Heart left ventricle (tissue), 16 donors: Measurements from ENCODE around the gene APLNR. TPM values are rescaled to one million over a fixed set of nuclear protein-coding genes. Genes with fewer than 3 reads are reported as not detected.

ENCODE experiments used
- ATAC-seq, 4 donors: fragments of 200-7000 bp; cut with Tn5 transposase; one replicate each; pipeline ENCODE4 v1.9.1; 2020 to 2022; ENCODE audit warnings: moderate library complexity in 4 of 4, mild to moderate bottlenecking in 3 of 4, moderate number of reproducible peaks in 1 of 4
- DNase-seq, 5 donors: peaks; one replicate each; pipeline ENCODE4 v3.0.0-alpha.2; 2020
- H3K27ac ChIP-seq, 12 donors: fragments of 200-600 bp; sonication (generic) in 4 of 12; one replicate each; pipeline versions ENCODE4 v1.5.0 to v1.8.0; 2016 to 2022; ENCODE audit warnings: mild to moderate bottlenecking in 2 of 12
- H3K27me3 ChIP-seq, 9 donors: fragments of 200-600 bp; sonication (generic) in 2 of 9; one replicate each; pipeline versions ENCODE4 v1.5.1 to v1.8.0; 2016 to 2022; ENCODE audit warnings: mild to moderate bottlenecking in 3 of 9
- H3K36me3 ChIP-seq, 9 donors: fragments of 200-600 bp; sonication (generic) in 2 of 9; one replicate each; pipeline versions ENCODE4 v1.5.0 to v1.8.0; 2018 to 2022; ENCODE audit warnings: mild to moderate bottlenecking in 2 of 9
- H3K4me1 ChIP-seq, 12 donors: fragments of 200-600 bp; sonication (generic) in 4 of 12; one replicate each; pipeline versions ENCODE4 v1.5.0 to v1.8.0; 2016 to 2022; ENCODE audit warnings: mild to moderate bottlenecking in 3 of 12
- H3K4me3 ChIP-seq, 12 donors: fragments of 200-600 bp; sonication (generic) in 4 of 12; one replicate each; pipeline versions ENCODE4 v1.5.0 to v1.8.0; 2017 to 2022; ENCODE audit warnings: mild to moderate bottlenecking in 9 of 12, moderate library complexity in 4 of 12
- H3K9me3 ChIP-seq, 12 donors: fragments of 200-600 bp; sonication (generic) in 4 of 12; one replicate each; pipeline versions ENCODE4 v1.5.0 to v1.8.0; 2016 to 2022; ENCODE audit warnings: mild to moderate bottlenecking in 1 of 12
- CTCF ChIP-seq, 12 donors: fragments of 200-600 bp; sonication (generic) in 4 of 12; IDR thresholded peaks; one replicate each; pipeline versions ENCODE4 v1.5.0 to v1.8.0; 2018 to 2022; ENCODE audit warnings: antibody characterized with exemption in 12 of 12, mild to moderate bottlenecking in 5 of 12
- POLR2A ChIP-seq, 2 donors: fragments of 450-650 bp; IDR thresholded peaks; one replicate each; pipeline ENCODE4 v1.6.1; 2017; ENCODE audit warnings: antibody characterized with exemption in 2 of 2, mild to moderate bottlenecking in 2 of 2, moderate library complexity in 2 of 2
- WGBS, 4 donors: extraction: QIAGEN DNeasy Blood & Tissue Kit in 2 of 4; methylation state at CpG; one replicate each; pipeline versions ENCODE4 v1.1.5 to v1.1.7; 2013 to 2018; 5-methylcytosine and 5-hydroxymethylcytosine counted together
- intact Hi-C, 10 donors: fragments of 100-400 bp; cut with DNase I; formaldehyde crosslinking; loops; one replicate each; pipeline versions ENCODE4 v1.11.1 to v1.14.2; 2022
- polyA plus RNA-seq, 2 donors: library from polyadenylated mRNA; stranded (reverse); fragments of 200-250 nt; gene quantifications; one replicate each; pipeline ENCODE4 v1.2.3, GENCODE V29; 2013
- total RNA-seq, 9 donors: library from RNA; depleted of rRNA in 2 of 9; stranded (reverse); fragments of >200 nt in 2 of 9; fragmentation: NEBNext Ultra II Directional in 3 of 9; extraction: Animal tissue kit (Norgen Biotek cat#: 25700) in 3 of 9; gene quantifications; one replicate each; pipeline versions ENCODE4 v1.1.0 to v1.2.4, GENCODE V29; 2016 to 2023
- donor health status: ischemic (EF 13 %, LVEDD 7.1; RV severe dilation, severe dysfunction).
- donor health status: healthy with polysubstance abuse.
- donor health status: DM: no; HTN: yes; CAD: no.
- donor health status: DM: no; HTN: no; CAD: no.
- donor health status: ischemic (EF 25% LVEDD 6.9; RV normal size, moderate dysfunction).
- donor health status: ischemic (EF 25% LVEDD 5.7; RV mildly dilated, moderate dysfunction).
- donor health status: healthy.
- donor health status: DM: yes; HTN: yes; CAD: no.
- donor health status: ischemic (EF 35%, LVEDD 5.7; RV mildly dilated, moderate dysfunction).
- donor health status: nonischemic (EF 11% LVEDD 7.7; RV severe dilation, severe dysfunction).
- donor health status: DM: yes; HTN: yes; CAD: no.
- donor health status: PGD.
- donor health status: ischemic (EF 29% LVEDD 5.4; RV normal size, mild dysfunction).
- donor health status: nonischemic (EF 23%, LVEDD 6.1; RV moderate dilation, normal function).

APLNR gene
- total and polyA plus RNA-seq, 11 donors: 1.1 to 63.3 (median 9.4) TPM

- DNase-seq (no peak), ATAC-seq (no peak)
- Histone ChIP-seq H3K9me3 (no peaks in the 10 kb centered on the region), H3K36me3 (no peaks in the 10 kb centered on the region), H3K4me3 (no peak overlapping the region), H3K4me1 (peaks cover 0 to 33% (median 13%) of the 10 kb centered on the region in 12 donors), H3K27me3 (no peaks in the 10 kb centered on the region), H3K27ac (peak overlapping the region in 3 of 12 donors; percentile 12 to 42 (median 18))
- TF ChIP-seq POLR2A (IDR thresholded peaks at IDR 0.05) (no peak), CTCF (IDR thresholded peaks at IDR 0.05) (no peak)
- WGBS, 4 donors: 97 to 100% (median 99%) methylated on average over 4 of the region's 4 CpGs
- intact Hi-C loops: loop anchor here in 2 of 10 donors (10.0 kb wide), 1 partner anchor 56 kb away; no protein-coding TSS in a partner anchor
These were observed 46.5 kb downstream of the APLNR start for GRCh38 chr11:57190548-57190947.

Other genes starting within 250 kb of the APLNR start
- not detected for gene OR5AK2, start 248.3 kb downstream of the APLNR start, total RNA-seq
- not detected for gene OR5AK2, start 248.3 kb downstream of the APLNR start, polyA plus RNA-seq
- gene LRRC55, start 55.3 kb downstream of the APLNR start, total RNA-seq: 1 to 10 TPM in 1 of 9 donors, under 1 TPM in 5, not detected in 3; 0.07 to 1.1 (median 0.35) TPM
- under 1 TPM; 0.08 to 0.14 TPM for gene LRRC55, start 55.3 kb downstream of the APLNR start, polyA plus RNA-seq
- 10 to 100 TPM; 25.3 to 68.3 (median 33.1) TPM for gene TNKS1BP1, start 87.7 kb upstream of the APLNR start, total RNA-seq
- gene TNKS1BP1, start 87.7 kb upstream of the APLNR start, polyA plus RNA-seq: 10 to 100 TPM; 36.9 to 45.3 TPM
- 10 to 100 TPM; 31.8 to 60.4 (median 41.6) TPM for gene SSRP1, start 98.6 kb upstream of the APLNR start, total RNA-seq
- 10 to 100 TPM; 21.8 to 86.5 TPM for gene SSRP1, start 98.6 kb upstream of the APLNR start, polyA plus RNA-seq
- gene P2RX3, start 101.1 kb upstream of the APLNR start, total RNA-seq: 1 to 10 TPM in 7 of 9 donors, under 1 TPM in 2; 0.63 to 7.1 (median 1.5) TPM
- gene P2RX3, start 101.1 kb upstream of the APLNR start, polyA plus RNA-seq: under 1 TPM; 0.35 to 0.72 TPM
- gene PRG3, start 143.9 kb upstream of the APLNR start, total RNA-seq: not detected
- not detected for gene PRG3, start 143.9 kb upstream of the APLNR start, polyA plus RNA-seq
- gene PRG2, start 153.4 kb upstream of the APLNR start, total RNA-seq: under 1 TPM in 4 of 9 donors, not detected in 5; 0.14 to 0.27 (median 0.22) TPM
- gene PRG2, start 153.4 kb upstream of the APLNR start, polyA plus RNA-seq: under 1 TPM in 1 of 2 donors, not detected in 1; 0.04 TPM
- gene SLC43A3, start 189.9 kb upstream of the APLNR start, total RNA-seq: 10 to 100 TPM; 13.5 to 56.9 (median 24.7) TPM
- gene SLC43A3, start 189.9 kb upstream of the APLNR start, polyA plus RNA-seq: 10 to 100 TPM; 14.6 to 17.9 TPM
- gene RTN4RL2, start 223.3 kb upstream of the APLNR start, total RNA-seq: 1 to 10 TPM in 5 of 9 donors, under 1 TPM in 4; 0.58 to 2.1 (median 1.1) TPM
- gene RTN4RL2, start 223.3 kb upstream of the APLNR start, polyA plus RNA-seq: 1 to 10 TPM; 1.0 to 1.1 TPM